ENCODE results near the gene CACUL1. TPM values are rescaled to one million over a fixed set of nuclear protein-coding genes. Genes with fewer than 3 reads are reported as not detected.
"Not testable (repeated sequence)": the region's sequence is repeated elsewhere in the genome, so short reads cannot be mapped to it uniquely, and the experiment has no call there.

CACUL1 gene
- total and polyA plus RNA-seq, 4 donors: 3.9 to 15.8 (median 13.1) TPM

DNA sequence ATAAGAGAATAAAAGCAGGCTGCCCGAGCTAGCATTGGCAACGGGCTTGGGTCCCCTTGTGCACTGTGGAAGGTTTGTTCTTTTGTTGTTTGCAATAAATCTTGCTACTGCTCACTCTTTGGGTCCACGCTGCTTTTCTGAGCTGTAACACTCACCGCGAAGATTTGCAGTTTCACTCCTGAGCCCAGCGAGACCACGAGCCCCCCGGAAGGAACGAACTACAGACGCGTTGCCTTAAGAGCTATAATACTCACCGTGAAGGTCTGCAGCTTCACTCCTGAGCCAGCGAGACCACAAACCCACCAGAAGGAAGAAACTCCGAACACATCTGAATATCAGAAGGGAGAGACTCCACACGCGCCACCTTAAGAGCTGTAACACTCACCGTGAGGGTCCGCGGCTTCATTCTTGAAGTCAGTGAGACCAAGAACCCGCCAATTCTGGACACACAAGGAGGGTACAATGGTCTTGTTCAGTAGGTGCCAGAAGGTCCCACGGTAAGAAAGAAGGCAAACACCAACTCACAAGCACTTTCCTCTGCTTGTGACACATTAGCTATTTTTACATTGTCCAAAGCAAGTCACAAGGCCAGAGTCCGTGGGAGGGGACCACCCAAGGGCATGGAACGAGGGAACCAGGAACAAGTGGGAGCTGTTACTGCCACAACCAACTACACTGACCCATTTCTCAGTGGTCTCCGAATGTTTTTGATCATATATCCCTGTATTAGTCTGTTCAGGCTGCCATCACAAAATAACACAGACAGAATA lies 29.2 kb upstream of the CACUL1 start:
- no peaks in the 10 kb centered on the region for H3K9me3 ChIP-seq (ENCODE audit: control insufficient read depth in 4 of 4, low read length in 3 of 4)
- H3K4me3 ChIP-seq (ENCODE audit: low read depth in 1 of 3, low read length in 3 of 3): no peak overlapping the region
- H3K27ac ChIP-seq (ENCODE audit: low read depth in 1 of 2, low read length in 2 of 2): no peak overlapping the region
- TF ChIP-seq HNF4G (IDR thresholded peaks at IDR 0.05) (no peak), RXRA (IDR thresholded peaks at IDR 0.05) (no peak), RAD21 (IDR thresholded peaks at IDR 0.05) (no peak), HNF4A (conservative IDR thresholded peaks at IDR 0.05) (no peak), TAF1 (conservative IDR thresholded peaks at IDR 0.05) (no peak), NR2F2 (IDR thresholded peaks at IDR 0.05) (no peak), GABPA (IDR thresholded peaks at IDR 0.05 in 1 of 2, conservative IDR thresholded peaks at IDR 0.05 in 1 of 2) (no peak), FOXA2 (IDR thresholded peaks at IDR 0.05) (no peak)
- TF ChIP-seq, protein P1, sequence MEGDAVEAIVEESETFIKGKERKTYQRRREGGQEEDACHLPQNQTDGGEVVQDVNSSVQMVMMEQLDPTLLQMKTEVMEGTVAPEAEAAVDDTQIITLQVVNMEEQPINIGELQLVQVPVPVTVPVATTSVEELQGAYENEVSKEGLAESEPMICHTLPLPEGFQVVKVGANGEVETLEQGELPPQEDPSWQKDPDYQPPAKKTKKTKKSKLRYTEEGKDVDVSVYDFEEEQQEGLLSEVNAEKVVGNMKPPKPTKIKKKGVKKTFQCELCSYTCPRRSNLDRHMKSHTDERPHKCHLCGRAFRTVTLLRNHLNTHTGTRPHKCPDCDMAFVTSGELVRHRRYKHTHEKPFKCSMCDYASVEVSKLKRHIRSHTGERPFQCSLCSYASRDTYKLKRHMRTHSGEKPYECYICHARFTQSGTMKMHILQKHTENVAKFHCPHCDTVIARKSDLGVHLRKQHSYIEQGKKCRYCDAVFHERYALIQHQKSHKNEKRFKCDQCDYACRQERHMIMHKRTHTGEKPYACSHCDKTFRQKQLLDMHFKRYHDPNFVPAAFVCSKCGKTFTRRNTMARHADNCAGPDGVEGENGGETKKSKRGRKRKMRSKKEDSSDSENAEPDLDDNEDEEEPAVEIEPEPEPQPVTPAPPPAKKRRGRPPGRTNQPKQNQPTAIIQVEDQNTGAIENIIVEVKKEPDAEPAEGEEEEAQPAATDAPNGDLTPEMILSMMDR (IDR thresholded peaks at IDR 0.05; ENCODE audit: low read depth, low read length, missing input control): no peak
- TF ChIP-seq, protein P2, sequence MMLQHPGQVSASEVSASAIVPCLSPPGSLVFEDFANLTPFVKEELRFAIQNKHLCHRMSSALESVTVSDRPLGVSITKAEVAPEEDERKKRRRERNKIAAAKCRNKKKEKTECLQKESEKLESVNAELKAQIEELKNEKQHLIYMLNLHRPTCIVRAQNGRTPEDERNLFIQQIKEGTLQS (IDR thresholded peaks at IDR 0.05): no peak
- no peaks in the 10 kb centered on the region for H3K27me3 ChIP-seq (ENCODE audit: control insufficient read depth in 4 of 4, insufficient read depth in 4 of 4, low read length in 3 of 4)
- 89% methylated on average over 24 of the region's 24 CpGs for WGBS
- no peak overlapping the region for H3K9ac ChIP-seq (ENCODE audit: low read depth in 1 of 2, low read length in 2 of 2)
- H3K4me1 ChIP-seq (ENCODE audit: control insufficient read depth in 4 of 4, insufficient read depth in 4 of 4, low read length in 3 of 4): peaks cover 3 to 6% (median 5%) of the 10 kb centered on the region in 4 donors
- no peaks in the 10 kb centered on the region for H3K36me3 ChIP-seq (ENCODE audit: control insufficient read depth in 4 of 4, insufficient read depth in 3 of 4, low read depth in 1 of 4, low read length in 3 of 4)
- DNase-seq (ENCODE audit: low spot score): no peak

DNA sequence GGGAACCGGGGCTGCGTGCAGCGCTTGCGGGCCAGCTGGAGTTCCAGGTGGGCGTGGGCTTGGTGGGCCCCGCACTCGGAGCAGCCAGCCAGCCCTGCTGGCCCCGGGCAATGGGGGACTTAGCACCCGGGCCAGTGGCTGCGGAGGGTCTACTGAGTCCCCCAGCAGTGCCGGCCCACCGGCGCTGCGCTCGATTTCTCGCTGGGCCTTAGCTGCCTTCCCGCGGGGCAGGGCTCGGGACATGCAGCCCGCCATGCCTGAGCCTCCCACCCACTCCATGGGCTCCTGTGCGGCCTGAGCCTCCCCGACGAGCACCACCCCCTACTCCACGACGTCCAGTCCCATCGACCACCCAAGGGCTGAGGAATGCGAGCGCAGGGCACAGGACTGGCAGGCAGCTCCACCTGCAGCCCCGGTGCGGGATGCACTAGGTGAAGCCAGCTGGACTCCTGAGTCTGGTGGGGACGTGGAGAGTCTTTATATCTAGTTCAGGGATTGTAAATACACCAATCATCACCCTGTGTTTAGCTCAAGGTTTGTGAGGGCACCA lies 28.2 kb upstream of the CACUL1 start:
- WGBS: 95% methylated on average over 31 of the region's 31 CpGs
- H3K27me3 ChIP-seq (ENCODE audit: control insufficient read depth in 4 of 4, insufficient read depth in 4 of 4, low read length in 3 of 4); H3K36me3 ChIP-seq (ENCODE audit: control insufficient read depth in 4 of 4, insufficient read depth in 3 of 4, low read depth in 1 of 4, low read length in 3 of 4); DNase-seq (ENCODE audit: low spot score); H3K9me3 ChIP-seq (ENCODE audit: control insufficient read depth in 4 of 4, low read length in 3 of 4); H3K4me3 ChIP-seq (ENCODE audit: low read depth in 1 of 3, low read length in 3 of 3); H3K27ac ChIP-seq (ENCODE audit: low read depth in 1 of 2, low read length in 2 of 2); H3K9ac ChIP-seq (ENCODE audit: low read depth in 1 of 2, low read length in 2 of 2): not testable (repeated sequence)
- H3K4me1 ChIP-seq (ENCODE audit: control insufficient read depth in 4 of 4, insufficient read depth in 4 of 4, low read length in 3 of 4): peaks cover 6 to 14% (median 11%) of the 10 kb centered on the region in 4 donors

DNA sequence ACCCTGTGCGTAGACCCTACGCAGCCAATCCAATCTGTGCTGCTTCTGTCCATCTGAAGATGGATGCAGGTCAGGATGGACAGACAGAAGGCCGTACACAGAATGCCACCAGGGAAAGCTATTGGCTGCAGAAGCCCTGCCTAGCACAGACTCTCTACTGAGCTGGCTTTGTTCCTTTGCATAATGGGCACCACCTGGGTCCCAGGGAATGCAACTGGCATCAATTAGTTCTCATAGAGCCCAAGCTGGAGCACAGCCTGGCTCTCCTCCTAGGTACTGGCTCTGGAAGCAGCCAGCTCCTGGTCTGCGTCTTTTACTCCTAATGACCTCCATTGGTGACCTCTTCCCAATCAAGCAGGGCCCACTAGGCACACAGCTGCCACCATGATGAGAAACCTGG lies 26.8 kb upstream of the CACUL1 start:
- DNase-seq (ENCODE audit: low spot score): no peak
- Histone ChIP-seq H3K4me1 (ENCODE audit: control insufficient read depth in 4 of 4, insufficient read depth in 4 of 4, low read length in 3 of 4) (peaks cover 6 to 14% (median 11%) of the 10 kb centered on the region in 4 donors), H3K4me3 (ENCODE audit: low read depth in 1 of 3, low read length in 3 of 3) (no peak overlapping the region), H3K9me3 (ENCODE audit: control insufficient read depth in 4 of 4, low read length in 3 of 4) (no peaks in the 10 kb centered on the region), H3K27me3 (ENCODE audit: control insufficient read depth in 4 of 4, insufficient read depth in 4 of 4, low read length in 3 of 4) (no peaks in the 10 kb centered on the region), H3K9ac (ENCODE audit: low read depth in 1 of 2, low read length in 2 of 2) (no peak overlapping the region), H3K27ac (ENCODE audit: low read depth in 1 of 2, low read length in 2 of 2) (no peak overlapping the region), H3K36me3 (ENCODE audit: control insufficient read depth in 4 of 4, insufficient read depth in 3 of 4, low read depth in 1 of 4, low read length in 3 of 4) (no peaks in the 10 kb centered on the region)
- WGBS: 97% methylated on average over 4 of the region's 4 CpGs
- TF ChIP-seq HNF4A (conservative IDR thresholded peaks at IDR 0.05) (no peak), GABPA (IDR thresholded peaks at IDR 0.05 in 1 of 2, conservative IDR thresholded peaks at IDR 0.05 in 1 of 2) (no peak), EGR1 (IDR thresholded peaks at IDR 0.05; ENCODE audit: low read depth in 2 of 2) (no peak)
- TF ChIP-seq, protein P1 (IDR thresholded peaks at IDR 0.05; ENCODE audit: low read depth, low read length, missing input control): no peak
- TF ChIP-seq, protein P3, sequence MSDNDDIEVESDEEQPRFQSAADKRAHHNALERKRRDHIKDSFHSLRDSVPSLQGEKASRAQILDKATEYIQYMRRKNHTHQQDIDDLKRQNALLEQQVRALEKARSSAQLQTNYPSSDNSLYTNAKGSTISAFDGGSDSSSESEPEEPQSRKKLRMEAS (IDR thresholded peaks at IDR 0.05): no peak
- TF ChIP-seq, protein P4, sequence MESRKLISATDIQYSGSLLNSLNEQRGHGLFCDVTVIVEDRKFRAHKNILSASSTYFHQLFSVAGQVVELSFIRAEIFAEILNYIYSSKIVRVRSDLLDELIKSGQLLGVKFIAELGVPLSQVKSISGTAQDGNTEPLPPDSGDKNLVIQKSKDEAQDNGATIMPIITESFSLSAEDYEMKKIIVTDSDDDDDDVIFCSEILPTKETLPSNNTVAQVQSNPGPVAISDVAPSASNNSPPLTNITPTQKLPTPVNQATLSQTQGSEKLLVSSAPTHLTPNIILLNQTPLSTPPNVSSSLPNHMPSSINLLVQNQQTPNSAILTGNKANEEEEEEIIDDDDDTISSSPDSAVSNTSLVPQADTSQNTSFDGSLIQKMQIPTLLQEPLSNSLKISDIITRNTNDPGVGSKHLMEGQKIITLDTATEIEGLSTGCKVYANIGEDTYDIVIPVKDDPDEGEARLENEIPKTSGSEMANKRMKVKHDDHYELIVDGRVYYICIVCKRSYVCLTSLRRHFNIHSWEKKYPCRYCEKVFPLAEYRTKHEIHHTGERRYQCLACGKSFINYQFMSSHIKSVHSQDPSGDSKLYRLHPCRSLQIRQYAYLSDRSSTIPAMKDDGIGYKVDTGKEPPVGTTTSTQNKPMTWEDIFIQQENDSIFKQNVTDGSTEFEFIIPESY (IDR thresholded peaks at IDR 0.05): no peak

All from liver (tissue), 9 donors.